Calu3 (cell line): ENCODE data around the gene ASAP2. TPM values are rescaled to one million over a fixed set of nuclear protein-coding genes. Genes with fewer than 3 reads are reported as not detected.

Experiments
- BruUV-seq: library from RNA; stranded (reverse); fragments of 400-500 nt; replicated peaks from 2 replicates; lab custom pipeline; 2021; lab: Mats Ljungman, UMichigan
- CTCF ChIA-PET: fragments of 300-600 bp; sonication (Branson Sonifier 250); formaldehyde crosslinking; loops from one replicate; lab custom pipeline; 2022; ENCODE audit warnings: antibody characterized with exemption; lab: Charles Lee
- DNase-seq: peaks from one replicate; pipeline ENCODE4 v3.0.0; 2022
- H3K27ac Mint-ChIP-seq: one replicate; pipeline ENCODE4 v1.8.0; 2022; ENCODE audit warnings: mixed read lengths; ENCODE audit not compliant: unreplicated experiment
- H3K27me3 Mint-ChIP-seq: one replicate; pipeline ENCODE4 v1.8.0; 2022; ENCODE audit warnings: mixed read lengths; ENCODE audit not compliant: unreplicated experiment
- H3K36me3 Mint-ChIP-seq: one replicate; pipeline ENCODE4 v1.8.0; 2022; ENCODE audit warnings: mild to moderate bottlenecking, moderate library complexity, mixed read lengths; ENCODE audit not compliant: insufficient read depth, unreplicated experiment
- H3K4me1 Mint-ChIP-seq: one replicate; pipeline ENCODE4 v1.8.0; 2022; ENCODE audit warnings: mild to moderate bottlenecking, low read depth, mixed read lengths; ENCODE audit not compliant: unreplicated experiment
- H3K4me3 Mint-ChIP-seq: one replicate; pipeline ENCODE4 v1.8.0; 2022; ENCODE audit warnings: mild to moderate bottlenecking, low read depth, moderate library complexity, mixed read lengths; ENCODE audit not compliant: unreplicated experiment
- H3K9me3 Mint-ChIP-seq: one replicate; pipeline ENCODE4 v1.8.0; 2022; ENCODE audit warnings: low read depth, mixed read lengths; ENCODE audit not compliant: unreplicated experiment
- CTCF ChIP-seq: fragments of 200-600 bp; IDR thresholded peaks from one replicate; pipeline ENCODE4 v1.8.0; 2022; ENCODE audit warnings: antibody characterized with exemption; ENCODE audit not compliant: unreplicated experiment
- intact Hi-C: fragments of 100-400 bp; cut with micrococcal nuclease; formaldehyde crosslinking; loops from one replicate; pipeline ENCODE4 v1.10.0; 2022; ENCODE audit not compliant: unreplicated experiment
- total RNA-seq: library from RNA; stranded (reverse); gene quantifications from 2 replicates; pipeline ENCODE4 v1.2.3, GENCODE V29; 2022

The ASAP2 gene
- total RNA-seq, 1 experiment from 2014 or later: 78.6 TPM

GRCh38 chr2:9274701-9275343 lies 68.2 kb downstream of the ASAP2 start:
- intact Hi-C loops: no loop called here
- H3K27ac Mint-ChIP-seq: peak overlapping the region; percentile 75
- TF ChIP-seq CTCF: no peak
- H3K36me3 Mint-ChIP-seq: peaks cover 24% of the 10 kb centered on the region
- CTCF ChIA-PET: interaction anchor here (0.6 to 1.1 kb wide), 2 partner anchors 13 to 1034 kb away, joined by 3 to 4 read pairs; no protein-coding TSS in a partner anchor
- H3K27me3 Mint-ChIP-seq: no peaks in the 10 kb centered on the region
- peaks cover 70% of the 10 kb centered on the region for H3K4me1 Mint-ChIP-seq
- H3K9me3 Mint-ChIP-seq: peaks cover 7% of the 10 kb centered on the region
- no peak overlapping the region for H3K4me3 Mint-ChIP-seq
- no TSS peak for BruUV-seq
- DNase-seq: no peak

- peaks cover 64% of the 10 kb centered on the region for H3K4me1 Mint-ChIP-seq
- peaks cover 24% of the 10 kb centered on the region for H3K36me3 Mint-ChIP-seq
- no TSS peak for BruUV-seq
- peak overlapping the region; percentile 47 for H3K27ac Mint-ChIP-seq
- peaks cover 7% of the 10 kb centered on the region for H3K9me3 Mint-ChIP-seq
- H3K27me3 Mint-ChIP-seq: no peaks in the 10 kb centered on the region
- no peak overlapping the region for H3K4me3 Mint-ChIP-seq
- intact Hi-C loops: no loop called here
- no peak for DNase-seq
- no peak for TF ChIP-seq CTCF
- CTCF ChIA-PET: no interaction called here
Observed at GRCh38 chr2:9275399-9275798, 68.8 kb downstream of the ASAP2 start.

GRCh38 chr2:9276074-9276473 lies 69.5 kb downstream of the ASAP2 start:
- DNase-seq: no peak
- Mint-ChIP-seq H3K27me3 (no peaks in the 10 kb centered on the region), H3K4me1 (peaks cover 68% of the 10 kb centered on the region), H3K9me3 (peaks cover 7% of the 10 kb centered on the region), H3K36me3 (peaks cover 29% of the 10 kb centered on the region), H3K27ac (no peak overlapping the region), H3K4me3 (no peak overlapping the region)
- intact Hi-C loops: no loop called here
- no peak for TF ChIP-seq CTCF
- no TSS peak for BruUV-seq
- CTCF ChIA-PET: no interaction called here

GRCh38 chr2:9276901-9277451 lies 70.4 kb downstream of the ASAP2 start:
- peaks cover 68% of the 10 kb centered on the region for H3K4me1 Mint-ChIP-seq
- DNase-seq: no peak
- no peak for TF ChIP-seq CTCF
- peaks cover 5% of the 10 kb centered on the region for H3K9me3 Mint-ChIP-seq
- no peak overlapping the region for H3K4me3 Mint-ChIP-seq
- H3K27me3 Mint-ChIP-seq: no peaks in the 10 kb centered on the region
- peaks cover 36% of the 10 kb centered on the region for H3K36me3 Mint-ChIP-seq
- intact Hi-C loops: no loop called here
- no TSS peak for BruUV-seq
- CTCF ChIA-PET: no interaction called here
- peak overlapping the region; percentile 23 for H3K27ac Mint-ChIP-seq
